Ishikawa (cell line): ENCODE data around the gene TNNI3K.

Source experiments
- FOXM1 ChIP-seq: IDR thresholded peaks from 2 replicates; pipeline ENCODE4 v1.6.1; 2012; ENCODE audit warnings: low read depth, borderline replicate concordance
- RAD21 ChIP-seq: IDR thresholded peaks from 2 replicates; pipeline ENCODE4 v1.6.1; 2012; ENCODE audit warnings: low read depth
- TAF1 ChIP-seq: IDR thresholded peaks from 2 replicates; pipeline ENCODE4 v1.6.1; 2012; ENCODE audit warnings: low read depth, mild to moderate bottlenecking
- ZBTB7A ChIP-seq: IDR thresholded peaks from 2 replicates; pipeline ENCODE4 v1.6.1; 2012; ENCODE audit warnings: low read depth
- TF ChIP-seq, protein P1 (sequence below): IDR thresholded peaks from 2 replicates; pipeline ENCODE4 v1.6.1; 2012; ENCODE audit warnings: low read depth, mild to moderate bottlenecking
- TF ChIP-seq, protein P2 (sequence below): IDR thresholded peaks from 2 replicates; pipeline ENCODE4 v1.6.1; 2012

DNA sequence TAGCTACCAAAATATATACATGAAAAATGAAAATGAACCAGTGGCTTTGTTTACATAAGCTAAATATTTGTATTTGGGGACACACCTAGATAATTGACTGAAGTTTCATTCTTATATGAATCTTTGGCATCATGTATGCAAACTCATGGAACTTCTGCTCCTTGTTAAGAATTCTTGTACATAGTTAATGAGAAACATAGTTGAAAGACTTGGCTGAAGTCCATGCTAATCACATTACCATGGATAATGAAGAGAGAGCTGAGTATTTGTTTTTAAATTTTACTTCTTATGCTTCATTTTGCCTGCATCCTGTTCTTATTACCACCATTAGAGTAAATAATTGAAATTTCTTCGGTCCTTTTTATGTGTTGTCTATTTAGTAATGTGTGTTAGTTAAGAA, 168.4 kb downstream of the TNNI3K start:
- TF ChIP-seq TAF1 (no peak), RAD21 (no peak), FOXM1 (no peak), ZBTB7A (no peak)
- TF ChIP-seq, protein P1, sequence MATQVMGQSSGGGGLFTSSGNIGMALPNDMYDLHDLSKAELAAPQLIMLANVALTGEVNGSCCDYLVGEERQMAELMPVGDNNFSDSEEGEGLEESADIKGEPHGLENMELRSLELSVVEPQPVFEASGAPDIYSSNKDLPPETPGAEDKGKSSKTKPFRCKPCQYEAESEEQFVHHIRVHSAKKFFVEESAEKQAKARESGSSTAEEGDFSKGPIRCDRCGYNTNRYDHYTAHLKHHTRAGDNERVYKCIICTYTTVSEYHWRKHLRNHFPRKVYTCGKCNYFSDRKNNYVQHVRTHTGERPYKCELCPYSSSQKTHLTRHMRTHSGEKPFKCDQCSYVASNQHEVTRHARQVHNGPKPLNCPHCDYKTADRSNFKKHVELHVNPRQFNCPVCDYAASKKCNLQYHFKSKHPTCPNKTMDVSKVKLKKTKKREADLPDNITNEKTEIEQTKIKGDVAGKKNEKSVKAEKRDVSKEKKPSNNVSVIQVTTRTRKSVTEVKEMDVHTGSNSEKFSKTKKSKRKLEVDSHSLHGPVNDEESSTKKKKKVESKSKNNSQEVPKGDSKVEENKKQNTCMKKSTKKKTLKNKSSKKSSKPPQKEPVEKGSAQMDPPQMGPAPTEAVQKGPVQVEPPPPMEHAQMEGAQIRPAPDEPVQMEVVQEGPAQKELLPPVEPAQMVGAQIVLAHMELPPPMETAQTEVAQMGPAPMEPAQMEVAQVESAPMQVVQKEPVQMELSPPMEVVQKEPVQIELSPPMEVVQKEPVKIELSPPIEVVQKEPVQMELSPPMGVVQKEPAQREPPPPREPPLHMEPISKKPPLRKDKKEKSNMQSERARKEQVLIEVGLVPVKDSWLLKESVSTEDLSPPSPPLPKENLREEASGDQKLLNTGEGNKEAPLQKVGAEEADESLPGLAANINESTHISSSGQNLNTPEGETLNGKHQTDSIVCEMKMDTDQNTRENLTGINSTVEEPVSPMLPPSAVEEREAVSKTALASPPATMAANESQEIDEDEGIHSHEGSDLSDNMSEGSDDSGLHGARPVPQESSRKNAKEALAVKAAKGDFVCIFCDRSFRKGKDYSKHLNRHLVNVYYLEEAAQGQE = no peak
- TF ChIP-seq, protein P2, sequence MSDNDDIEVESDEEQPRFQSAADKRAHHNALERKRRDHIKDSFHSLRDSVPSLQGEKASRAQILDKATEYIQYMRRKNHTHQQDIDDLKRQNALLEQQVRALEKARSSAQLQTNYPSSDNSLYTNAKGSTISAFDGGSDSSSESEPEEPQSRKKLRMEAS = no peak
